Endothelial cell of umbilical vein (primary cell): Measurements from ENCODE around the gene SRP14.

ENCODE experiments used
- CTCF ChIP-seq, 2 donors: IDR thresholded peaks; 1 replicate in 1 of 2; 2 replicates in 1 of 2; pipeline ENCODE4 v1.5.1; 2011; ENCODE audit warnings: low read length in 2 of 2, mild to moderate bottlenecking in 2 of 2, moderate library complexity in 2 of 2, control low read depth in 1 of 2, inconsistent platforms in 1 of 2, low read depth in 1 of 2; ENCODE audit not compliant: insufficient read depth in 1 of 2; ENCODE audit errors: extremely low read depth in 1 of 2
- EZH2 ChIP-seq: IDR thresholded peaks from 2 replicates; pipeline ENCODE4 v1.6.1; 2012; ENCODE audit warnings: borderline replicate concordance, low read depth, mild to moderate bottlenecking, moderate library complexity, low read length, inconsistent platforms; ENCODE audit not compliant: severe bottlenecking
- FOS ChIP-seq: IDR thresholded peaks from 2 replicates; pipeline ENCODE4 v1.6.1; 2011; ENCODE audit warnings: mild to moderate bottlenecking, low read length, moderate library complexity, borderline replicate concordance; ENCODE audit not compliant: insufficient read depth
- GATA2 ChIP-seq: IDR thresholded peaks from 2 replicates; pipeline ENCODE4 v1.7.0; 2011; ENCODE audit warnings: low read depth, mild to moderate bottlenecking, moderate library complexity, mixed read lengths, low read length; ENCODE audit not compliant: insufficient read length, insufficient read depth
- JUN ChIP-seq: IDR thresholded peaks from 2 replicates; pipeline ENCODE4 v1.6.1; 2011; ENCODE audit warnings: borderline replicate concordance, low read depth; ENCODE audit not compliant: insufficient read length, insufficient read depth
- MAX ChIP-seq: IDR thresholded peaks from 2 replicates; pipeline ENCODE4 v1.6.1; 2011; ENCODE audit not compliant: insufficient read depth, insufficient read length
- MYC ChIP-seq: IDR thresholded peaks from one replicate; pipeline ENCODE4 v1.6.1; 2011; ENCODE audit warnings: mild to moderate bottlenecking, low read depth, low read length
- POLR2A ChIP-seq: IDR thresholded peaks from 2 replicates; pipeline ENCODE4 v1.6.1; 2012; ENCODE audit warnings: low read depth, mild to moderate bottlenecking, control low read depth, low read length
- POLR2AphosphoS5 ChIP-seq: IDR thresholded peaks from 2 replicates; pipeline ENCODE4 v1.6.1; 2012; ENCODE audit warnings: low read depth, mild to moderate bottlenecking, control low read depth, low read length, moderate library complexity; ENCODE audit not compliant: insufficient read depth

GRCh38 chr15:40062816-40063562 lies 24.0 kb upstream of the SRP14 start:
- TF ChIP-seq CTCF (IDR thresholded peaks at IDR 0.05; ENCODE audit: extremely low read depth in 1 of 2, insufficient read depth in 1 of 2, low read depth in 1 of 2, low read length in 2 of 2) (no peak), POLR2AphosphoS5 (no peak), MAX (no peak), JUN (no peak), POLR2A (no peak), EZH2 (no peak), GATA2 (no peak), FOS (no peak), MYC (no peak)
